K562 (cell line): ENCODE results near the gene ADAMTS14. TPM values are rescaled to one million over a fixed set of nuclear protein-coding genes. Genes with fewer than 3 reads are reported as not detected.
A peak's percentile ranks its signal among the peaks of the same experiment; 100 is the strongest.

Experiments used
- C11orf30 ChIP-seq: fragments of 450-650 bp; IDR thresholded peaks from 2 replicates; pipeline ENCODE4 v1.6.1; 2016; ENCODE audit warnings: low read depth, mild to moderate bottlenecking
- CCAR2 ChIP-seq: fragments of 200-400 bp; formaldehyde crosslinking; IDR thresholded peaks from 2 replicates; pipeline ENCODE4 v1.6.1; 2017; ENCODE audit warnings: mild to moderate bottlenecking, low read depth, low read length
- EHMT2 ChIP-seq: fragments of 450-650 bp; IDR thresholded peaks from 2 replicates; pipeline ENCODE4 v1.6.1; 2018; ENCODE audit warnings: antibody characterized with exemption
- FOXP1 ChIP-seq: sonication (generic); formaldehyde crosslinking; IDR thresholded peaks from 2 replicates; pipeline ENCODE4 v1.8.0; 2022; ENCODE audit warnings: mild to moderate bottlenecking, missing genetic modification reagents
- FUS ChIP-seq: fragments of 200-400 bp; formaldehyde crosslinking; optimal IDR thresholded peaks from 2 replicates; pipeline ENCODE3; 2017; ENCODE audit warnings: low read depth, low read length
- GTF2A2 ChIP-seq: IDR thresholded peaks from 2 replicates; pipeline ENCODE4 v1.6.1; 2016; ENCODE audit warnings: mild to moderate bottlenecking, missing genetic modification characterization, missing compliant biosample characterization
- HLTF ChIP-seq: fragments of 450-650 bp; IDR thresholded peaks from 2 replicates; pipeline ENCODE4 v1.6.1; 2016
- HSF4 ChIP-seq: fragments of 250-450 bp; sonication (Bioruptor Pico); IDR thresholded peaks from 2 replicates; pipeline ENCODE4 v2.1.2; 2022; ENCODE audit warnings: mild to moderate bottlenecking, moderate library complexity, borderline replicate concordance
- IRF2 ChIP-seq: sonication (generic); formaldehyde crosslinking; IDR thresholded peaks from 2 replicates; pipeline ENCODE4 v1.8.1; 2022; ENCODE audit warnings: mild to moderate bottlenecking, missing genetic modification reagents
- JUNB ChIP-seq: fragments of 450-650 bp; formaldehyde crosslinking; conservative IDR thresholded peaks from 2 replicates; pipeline ENCODE4 v1.4.0; 2020; ENCODE audit warnings: mild to moderate bottlenecking
- NELFE ChIP-seq: IDR thresholded peaks from 2 replicates; pipeline ENCODE4 v1.6.1; 2011; ENCODE audit warnings: mild to moderate bottlenecking; ENCODE audit not compliant: insufficient read depth, insufficient read length
- NFRKB ChIP-seq: fragments of 450-650 bp; IDR thresholded peaks from 2 replicates; pipeline ENCODE4 v1.6.1; 2016; ENCODE audit warnings: low read depth
- POLR2G ChIP-seq: fragments of 200-400 bp; formaldehyde crosslinking; IDR thresholded peaks from 2 replicates; pipeline ENCODE4 v1.6.1; 2017; ENCODE audit warnings: low read depth, mild to moderate bottlenecking, antibody characterized with exemption, low read length, moderate library complexity
- RBM22 ChIP-seq: fragments of 200-400 bp; formaldehyde crosslinking; IDR thresholded peaks from 2 replicates; pipeline ENCODE4 v1.6.1; 2018; ENCODE audit warnings: low read length, low read depth; ENCODE audit not compliant: poor library complexity, severe bottlenecking
- RBM39 ChIP-seq: fragments of 200-400 bp; formaldehyde crosslinking; optimal IDR thresholded peaks from 2 replicates; pipeline ENCODE3; 2018; ENCODE audit warnings: low read depth, low read length
- SRSF7 ChIP-seq: fragments of 200-400 bp; formaldehyde crosslinking; optimal IDR thresholded peaks from 2 replicates; pipeline ENCODE3; 2017; ENCODE audit warnings: mild to moderate bottlenecking, low read depth, low read length
- STAT5B ChIP-seq: fragments of 250-450 bp; sonication (Bioruptor Pico); IDR thresholded peaks from 2 replicates; pipeline ENCODE4 v1.8.0; 2021; ENCODE audit warnings: mild to moderate bottlenecking, inconsistent platforms
- XRCC5 ChIP-seq: fragments of 200-400 bp; formaldehyde crosslinking; IDR thresholded peaks from 2 replicates; pipeline ENCODE4 v1.6.1; 2017; ENCODE audit warnings: low read depth, mild to moderate bottlenecking, low read length
- ZFPM2 ChIP-seq: fragments of 250-450 bp; sonication (Bioruptor Pico); IDR thresholded peaks from 2 replicates; pipeline ENCODE4 v1.5.1; 2022; ENCODE audit warnings: mild to moderate bottlenecking
- ZNF431 ChIP-seq: sonication (generic); formaldehyde crosslinking; IDR thresholded peaks from 2 replicates; pipeline ENCODE4 v1.8.0; 2022; ENCODE audit warnings: mild to moderate bottlenecking, missing genetic modification reagents
- ZNF551 ChIP-seq: fragments of 250-450 bp; sonication (Bioruptor Pico); IDR thresholded peaks from 2 replicates; pipeline ENCODE4 v1.5.0; 2021; ENCODE audit warnings: mild to moderate bottlenecking, moderate library complexity
- ZNF561 ChIP-seq: fragments of 450-650 bp; formaldehyde crosslinking; conservative IDR thresholded peaks from 2 replicates; pipeline ENCODE4 v1.4.0; 2020; ENCODE audit warnings: mild to moderate bottlenecking, moderate library complexity
- polyA plus RNA-seq, 8 experiments: library from polyadenylated mRNA; depleted of rRNA in 4 of 8; stranded (reverse) in 5 of 8; unstranded in 3 of 8; fragments of >200 nt; fragmentation: Nextera tagmentation in 2 of 8; fragmentation: Illumina TruSeq in 1 of 8; extraction: Ambion mirVana in 2 of 8; extraction: Trizol in 1 of 8; gene quantifications; 2 replicates each; pipeline versions ENCODE4 v1.2.1 to v1.2.3, GENCODE V29; 2011 to 2014; ENCODE audit warnings: inconsistent platforms in 1 of 8, missing spikeins in 1 of 8
- total RNA-seq, 7 experiments: library from RNA; depleted of rRNA in 6 of 7; stranded (reverse); fragments of >200 nt in 6 of 7; fragmentation: Illumina TruSeq in 2 of 7; extraction: Trizol in 2 of 7; gene quantifications; 2 replicates each; pipeline versions ENCODE4 v1.2.1 to v1.2.3, GENCODE V29; 2011 to 2021; ENCODE audit warnings: low replicate concordance in 1 of 7
- TF ChIP-seq, protein P1 (sequence below): fragments of 450-650 bp; IDR thresholded peaks from 2 replicates; pipeline ENCODE4 v1.6.1; 2014; ENCODE audit warnings: low read depth, mild to moderate bottlenecking, moderate library complexity, borderline replicate concordance
- TF ChIP-seq, protein P2 (sequence below): sonication (generic); formaldehyde crosslinking; IDR thresholded peaks from 2 replicates; pipeline ENCODE4 v1.8.1; 2023; ENCODE audit warnings: mild to moderate bottlenecking, missing genetic modification reagents

ADAMTS14 gene
- total and polyA plus RNA-seq, 9 of the 15 experiments (the other 6 are each of a cell fraction or from before 2014, with no cell fraction given), result 0.04 to 37.4 (median 15.9) TPM

DNA sequence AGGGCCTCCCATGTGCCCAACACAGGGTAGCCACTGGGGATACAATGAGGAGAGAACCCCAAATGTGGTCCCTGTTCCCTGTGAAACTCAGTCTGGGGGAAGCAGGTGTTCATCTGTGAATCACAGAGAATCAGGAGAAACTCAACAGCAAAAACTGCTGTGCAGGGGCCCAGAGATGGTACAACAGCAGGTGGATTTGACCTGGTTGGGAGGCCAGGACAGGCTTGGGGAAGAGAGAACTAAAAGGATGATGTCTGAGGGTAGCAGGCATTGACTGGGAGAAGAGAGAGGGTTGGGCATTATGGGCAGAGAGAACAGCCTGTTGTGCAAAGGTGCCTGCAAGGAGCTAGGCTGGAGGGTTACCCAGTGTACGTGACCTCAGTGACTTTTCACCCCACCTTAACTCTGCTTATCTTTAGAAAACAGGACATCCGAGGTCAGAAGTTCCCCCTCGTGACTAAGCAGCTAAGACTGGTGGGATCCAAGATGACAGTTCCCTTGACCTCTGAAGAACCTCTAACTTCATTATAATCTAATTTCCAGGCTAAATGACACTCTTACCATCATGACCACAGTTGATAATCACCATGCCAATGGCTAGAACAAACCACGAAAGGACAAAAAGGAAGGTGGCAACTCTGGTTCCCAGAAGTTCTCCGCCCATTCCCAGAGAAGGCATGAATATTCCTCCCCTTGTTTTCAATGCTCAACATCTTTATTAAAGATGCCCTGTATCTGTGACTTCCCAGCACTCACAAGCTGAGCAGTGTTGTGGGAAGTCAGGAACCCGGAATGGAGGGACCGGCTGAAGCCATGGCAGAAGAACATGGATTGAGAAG, 5.1 kb upstream of the ADAMTS14 start (continued):
- peak; percentile 73 for TF ChIP-seq GTF2A2
- TF ChIP-seq RBM22, result no peak
- TF ChIP-seq ZFPM2 (CRISPR knock-in tag), result no peak
- TF ChIP-seq IRF2 (CRISPR knock-in tag), result no peak
- no peak for TF ChIP-seq FOXP1
- peak; percentile 94 for TF ChIP-seq NFRKB
- no peak for TF ChIP-seq JUNB (CRISPR knock-in tag)
- TF ChIP-seq EHMT2, result 0 out of 2 replicates have a peak, but pooled peaks have one; percentile 52
- TF ChIP-seq RBM39, result no peak
- no peak for TF ChIP-seq POLR2G
- TF ChIP-seq ZNF561, result no peak
- TF ChIP-seq HLTF, result peak; percentile 90
- TF ChIP-seq STAT5B (CRISPR knock-in tag), result no peak
- TF ChIP-seq ZNF431 (CRISPR knock-in tag), result no peak; the same call in 1 of the 2 replicates
- TF ChIP-seq ZNF551 (CRISPR knock-in tag), result no peak
- TF ChIP-seq, protein P1, sequence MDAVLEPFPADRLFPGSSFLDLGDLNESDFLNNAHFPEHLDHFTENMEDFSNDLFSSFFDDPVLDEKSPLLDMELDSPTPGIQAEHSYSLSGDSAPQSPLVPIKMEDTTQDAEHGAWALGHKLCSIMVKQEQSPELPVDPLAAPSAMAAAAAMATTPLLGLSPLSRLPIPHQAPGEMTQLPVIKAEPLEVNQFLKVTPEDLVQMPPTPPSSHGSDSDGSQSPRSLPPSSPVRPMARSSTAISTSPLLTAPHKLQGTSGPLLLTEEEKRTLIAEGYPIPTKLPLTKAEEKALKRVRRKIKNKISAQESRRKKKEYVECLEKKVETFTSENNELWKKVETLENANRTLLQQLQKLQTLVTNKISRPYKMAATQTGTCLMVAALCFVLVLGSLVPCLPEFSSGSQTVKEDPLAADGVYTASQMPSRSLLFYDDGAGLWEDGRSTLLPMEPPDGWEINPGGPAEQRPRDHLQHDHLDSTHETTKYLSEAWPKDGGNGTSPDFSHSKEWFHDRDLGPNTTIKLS, result peak; percentile 77
- TF ChIP-seq HSF4 (CRISPR knock-in tag), result peak; percentile 88; the same call in 1 of the 2 replicates
- TF ChIP-seq XRCC5, result peak; percentile 19
- no peak for TF ChIP-seq FUS
- no peak for TF ChIP-seq C11orf30
- no peak for TF ChIP-seq NELFE
- TF ChIP-seq, protein P2, sequence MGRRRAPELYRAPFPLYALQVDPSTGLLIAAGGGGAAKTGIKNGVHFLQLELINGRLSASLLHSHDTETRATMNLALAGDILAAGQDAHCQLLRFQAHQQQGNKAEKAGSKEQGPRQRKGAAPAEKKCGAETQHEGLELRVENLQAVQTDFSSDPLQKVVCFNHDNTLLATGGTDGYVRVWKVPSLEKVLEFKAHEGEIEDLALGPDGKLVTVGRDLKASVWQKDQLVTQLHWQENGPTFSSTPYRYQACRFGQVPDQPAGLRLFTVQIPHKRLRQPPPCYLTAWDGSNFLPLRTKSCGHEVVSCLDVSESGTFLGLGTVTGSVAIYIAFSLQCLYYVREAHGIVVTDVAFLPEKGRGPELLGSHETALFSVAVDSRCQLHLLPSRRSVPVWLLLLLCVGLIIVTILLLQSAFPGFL, result no peak
- TF ChIP-seq SRSF7, result no peak
- no peak for TF ChIP-seq CCAR2
